Activated CD4-positive, alpha-beta memory T cell treated with anti-CD3 and anti-CD28 coated beads for 36 hours (primary cell): ENCODE measurements around the gene SHROOM1. TPM values are rescaled to one million over a fixed set of nuclear protein-coding genes. Genes with fewer than 3 reads are reported as not detected.

Source experiments
- CTCF ChIA-PET: fragments of 350-600 bp; sonication (Branson Sonifier 250); formaldehyde crosslinking; loops from one replicate; lab custom pipeline; 2021; ENCODE audit warnings: antibody characterized with exemption, inconsistent platforms; lab: Charles Lee
- POLR2A ChIA-PET: fragments of 350-600 bp; sonication (Branson Sonifier 250); formaldehyde crosslinking; loops from one replicate; lab custom pipeline; 2021; ENCODE audit warnings: antibody characterized with exemption; lab: Charles Lee
- DNase-seq: peaks from one replicate; pipeline ENCODE4 v3.0.0-alpha.2; 2020
- H3K27ac Mint-ChIP-seq: one replicate; pipeline ENCODE4 v1.8.0; 2021; ENCODE audit warnings: mixed read lengths
- H3K27me3 Mint-ChIP-seq: one replicate; pipeline ENCODE4 v1.8.0; 2021; ENCODE audit warnings: mixed read lengths
- H3K36me3 Mint-ChIP-seq: one replicate; pipeline ENCODE4 v1.8.0; 2021; ENCODE audit warnings: mixed read lengths
- H3K4me1 Mint-ChIP-seq: one replicate; pipeline ENCODE4 v1.8.0; 2021; ENCODE audit warnings: low read depth, mixed read lengths
- H3K4me3 Mint-ChIP-seq: one replicate; pipeline ENCODE4 v1.8.0; 2021; ENCODE audit warnings: mild to moderate bottlenecking, mixed read lengths
- H3K9me3 Mint-ChIP-seq: one replicate; pipeline ENCODE4 v1.8.0; 2021; ENCODE audit warnings: mixed read lengths
- intact Hi-C: fragments of 100-400 bp; cut with micrococcal nuclease; formaldehyde crosslinking; loops from one replicate; pipeline ENCODE4 v1.15.1; 2023
- total RNA-seq, 2 experiments: library from RNA; stranded (reverse); gene quantifications; one replicate each; pipeline ENCODE4 v1.2.3, GENCODE V29; 2021

SHROOM1 gene
- total RNA-seq, 2 experiments from 2014 or later: 1.2 to 1.6 TPM

GRCh38 chr5:132822650-132823480 lies 7.6 kb downstream of the SHROOM1 start:
- intact Hi-C loops: no loop called here
- CTCF ChIA-PET: interaction anchor here (0.6 to 1.1 kb wide), 2 partner anchors 128 to 296 kb away, joined by 3 read pairs; no protein-coding TSS in a partner anchor
- Mint-ChIP-seq H3K27me3 (peaks cover 38% of the 10 kb centered on the region), H3K4me3 (no peak overlapping the region), H3K9me3 (no peaks in the 10 kb centered on the region), H3K4me1 (peaks cover 10% of the 10 kb centered on the region), H3K27ac (no peak overlapping the region), H3K36me3 (no peaks in the 10 kb centered on the region)
- DNase-seq: no peak
- POLR2A ChIA-PET: no interaction called here

DNA sequence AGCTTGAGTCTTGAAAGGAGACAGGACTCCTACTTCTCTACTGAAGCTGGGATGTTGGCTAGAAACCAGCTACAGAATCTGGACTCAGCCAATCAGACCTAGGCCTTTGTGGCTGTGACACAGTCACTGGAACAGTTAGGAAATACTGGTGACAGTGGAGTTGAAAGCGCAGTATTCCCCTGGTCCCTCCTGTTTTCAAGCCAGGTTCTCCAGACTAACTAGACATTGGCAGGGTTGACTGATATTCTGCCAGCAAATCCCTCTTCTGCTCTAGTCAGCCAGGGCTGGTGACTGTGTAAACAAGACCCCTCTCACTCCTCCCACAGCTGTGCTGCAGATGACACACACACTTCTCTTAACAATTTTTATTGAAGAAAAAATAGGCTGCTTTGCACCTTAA lies 8.7 kb downstream of the SHROOM1 start:
- DNase-seq: no peak
- CTCF ChIA-PET: interaction anchor here (1.0 to 3.5 kb wide), 9 partner anchors 68 to 441 kb away, joined by 3 to 50 read pairs (median 15); partner anchors contain the start of gene CCNI2
- H3K36me3 Mint-ChIP-seq: no peaks in the 10 kb centered on the region
- H3K9me3 Mint-ChIP-seq: no peaks in the 10 kb centered on the region
- POLR2A ChIA-PET: no interaction called here
- H3K27me3 Mint-ChIP-seq: peaks cover 33% of the 10 kb centered on the region
- H3K27ac Mint-ChIP-seq: no peak overlapping the region
- peaks cover 10% of the 10 kb centered on the region for H3K4me1 Mint-ChIP-seq
- H3K4me3 Mint-ChIP-seq: no peak overlapping the region
- intact Hi-C loops: loop anchor here (2.0 kb wide), 1 partner anchor 75 kb away; the partner anchor contains the start of gene CCNI2

DNA sequence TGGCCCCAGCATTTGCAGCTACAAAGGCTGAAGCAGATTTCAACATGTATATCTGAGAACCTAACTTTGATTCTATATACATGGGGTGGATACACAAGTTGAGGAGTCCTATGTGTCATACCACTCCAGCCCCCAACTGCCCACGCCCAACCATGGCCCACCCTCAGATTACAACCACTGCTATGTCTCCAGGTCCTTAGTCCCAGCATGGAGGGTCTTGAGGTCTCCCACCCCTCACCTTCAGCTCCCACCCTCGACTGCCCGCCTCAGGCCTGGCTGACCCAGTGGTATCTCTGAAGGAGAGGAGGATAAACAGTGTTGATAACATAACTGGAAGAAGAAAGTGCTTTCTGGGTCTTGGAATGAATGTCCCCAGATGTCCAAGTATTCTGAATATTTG lies 9.1 kb downstream of the SHROOM1 start:
- CTCF ChIA-PET: interaction anchor here (0.9 to 4.8 kb wide), 19 partner anchors 12 to 440 kb away, joined by 3 to 50 read pairs (median 9); partner anchors contain the start of gene CCNI2
- H3K27ac Mint-ChIP-seq: no peak overlapping the region
- H3K9me3 Mint-ChIP-seq: no peaks in the 10 kb centered on the region
- H3K4me3 Mint-ChIP-seq: no peak overlapping the region
- peaks cover 29% of the 10 kb centered on the region for H3K27me3 Mint-ChIP-seq
- H3K4me1 Mint-ChIP-seq: peaks cover 10% of the 10 kb centered on the region
- intact Hi-C loops: loop anchor here (2.0 kb wide), 1 partner anchor 75 kb away; the partner anchor contains the start of gene CCNI2
- POLR2A ChIA-PET: no interaction called here
- DNase-seq: no peak
- H3K36me3 Mint-ChIP-seq: no peaks in the 10 kb centered on the region

GRCh38 chr5:132820162-132820754 lies 10.2 kb downstream of the SHROOM1 start:
- ChIA-PET POLR2A (interaction anchor here (1.9 kb wide), 1 partner anchor 73 kb away, joined by 6 read pairs; the partner anchor contains the start of gene CCNI2), CTCF (interaction anchor here (0.5 to 4.8 kb wide), 55 partner anchors 9 to 582 kb away, joined by 3 to 50 read pairs (median 5); partner anchors contain the start of genes CCNI2, IL13, IL5 and KIF3A)
- no peaks in the 10 kb centered on the region for H3K9me3 Mint-ChIP-seq
- intact Hi-C loops: loop anchor here (1.0 to 2.0 kb wide), 5 partner anchors 73 to 435 kb away; partner anchors contain the start of gene CCNI2
- peak; percentile 94 for DNase-seq
- peaks cover 10% of the 10 kb centered on the region for H3K4me1 Mint-ChIP-seq
- H3K4me3 Mint-ChIP-seq: no peak overlapping the region
- H3K27ac Mint-ChIP-seq: no peak overlapping the region
- peaks cover 26% of the 10 kb centered on the region for H3K27me3 Mint-ChIP-seq
- no peaks in the 10 kb centered on the region for H3K36me3 Mint-ChIP-seq

DNA sequence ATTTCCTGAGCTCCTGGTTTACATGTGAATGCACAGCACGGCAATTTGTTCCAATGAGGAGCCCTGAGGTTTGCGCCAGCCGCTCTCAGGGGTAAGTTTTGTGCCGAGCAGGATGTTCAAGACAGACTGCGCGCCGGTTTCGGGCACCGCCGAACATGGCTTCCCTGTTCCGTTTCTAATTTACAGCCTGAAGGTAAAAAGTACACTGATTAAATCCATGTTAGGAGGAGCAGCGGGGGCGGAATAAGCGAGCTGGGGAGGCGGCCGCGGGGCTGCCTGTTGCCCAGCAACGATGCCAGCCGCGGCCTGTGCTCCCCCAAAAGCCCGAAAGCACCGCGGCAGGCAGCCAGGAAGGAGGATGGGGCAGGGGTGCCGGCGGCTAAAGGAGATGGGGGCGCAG lies 11.0 kb downstream of the SHROOM1 start:
- Mint-ChIP-seq H3K27ac (no peak overlapping the region), H3K4me1 (peaks cover 12% of the 10 kb centered on the region), H3K4me3 (peak overlapping the region; percentile 20), H3K27me3 (peaks cover 23% of the 10 kb centered on the region), H3K9me3 (no peaks in the 10 kb centered on the region), H3K36me3 (peaks cover 2% of the 10 kb centered on the region)
- no peak for DNase-seq
- POLR2A ChIA-PET: interaction anchor here (1.9 kb wide), 1 partner anchor 73 kb away, joined by 6 read pairs; the partner anchor contains the start of gene CCNI2
- intact Hi-C loops: no loop called here
- CTCF ChIA-PET: interaction anchor here (0.5 to 4.8 kb wide), 49 partner anchors 9 to 581 kb away, joined by 3 to 50 read pairs (median 5); partner anchors contain the start of genes CCNI2, IL13, IL5 and KIF3A

DNA sequence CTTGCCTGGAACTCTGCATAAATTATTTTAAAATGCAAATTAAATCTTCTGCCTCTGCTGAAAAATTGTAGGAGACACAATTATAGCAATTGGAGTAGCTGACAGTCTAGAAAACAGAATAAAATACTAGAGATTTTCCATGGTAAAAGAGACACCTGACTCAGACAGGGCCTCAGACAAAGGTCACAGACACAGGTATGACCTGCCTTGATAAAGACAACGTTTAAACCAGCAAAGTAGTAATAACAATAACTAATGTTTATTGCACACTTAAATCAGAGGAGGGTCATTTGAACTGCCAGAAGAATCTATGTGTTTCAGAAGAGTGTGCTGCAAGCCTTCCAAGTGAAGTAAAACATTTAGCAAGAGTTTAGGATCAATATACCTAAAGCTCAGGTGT lies 13.4 kb downstream of the SHROOM1 start:
- Mint-ChIP-seq H3K4me1 (peaks cover 22% of the 10 kb centered on the region), H3K27ac (no peak overlapping the region), H3K36me3 (peaks cover 2% of the 10 kb centered on the region), H3K9me3 (no peaks in the 10 kb centered on the region), H3K27me3 (peaks cover 27% of the 10 kb centered on the region), H3K4me3 (no peak overlapping the region)
- intact Hi-C loops: no loop called here
- no peak for DNase-seq
- POLR2A ChIA-PET: no interaction called here
- CTCF ChIA-PET: interaction anchor here (0.8 to 4.8 kb wide), 8 partner anchors 7 to 315 kb away, joined by 3 to 44 read pairs (median 6); partner anchors contain the start of gene CCNI2

GRCh38 chr5:132816554-132816953 lies 13.9 kb downstream of the SHROOM1 start:
- Mint-ChIP-seq H3K9me3 (no peaks in the 10 kb centered on the region), H3K27me3 (peaks cover 28% of the 10 kb centered on the region), H3K27ac (no peak overlapping the region), H3K4me3 (no peak overlapping the region), H3K4me1 (peaks cover 22% of the 10 kb centered on the region), H3K36me3 (peaks cover 2% of the 10 kb centered on the region)
- intact Hi-C loops: no loop called here
- DNase-seq: no peak
- POLR2A ChIA-PET: no interaction called here
- CTCF ChIA-PET: interaction anchor here (1.6 to 4.8 kb wide), 4 partner anchors 7 to 290 kb away, joined by 7 to 44 read pairs (median 14); no protein-coding TSS in a partner anchor

DNA sequence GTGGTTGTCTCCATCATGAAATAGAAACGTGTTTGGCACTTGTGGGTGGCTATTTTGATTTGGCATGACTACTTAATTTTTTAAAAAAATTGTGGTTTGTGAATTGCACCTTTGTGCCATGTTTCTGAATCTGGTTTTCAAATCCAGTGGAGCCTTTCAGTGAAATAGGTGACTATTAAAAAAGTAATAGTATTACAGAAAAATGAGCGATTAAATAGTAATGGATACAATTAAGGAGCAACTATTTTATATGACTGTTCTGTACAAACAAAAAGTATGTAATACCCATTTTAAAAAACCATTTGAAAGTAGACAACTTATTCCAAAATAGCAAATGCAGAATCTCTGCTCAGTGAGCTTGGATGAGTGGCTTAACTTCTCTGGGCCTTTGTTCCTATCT lies 14.4 kb downstream of the SHROOM1 start:
- POLR2A ChIA-PET: no interaction called here
- H3K27me3 Mint-ChIP-seq: peaks cover 32% of the 10 kb centered on the region

GRCh38 chr5:132815454-132815853 lies 15.0 kb downstream of the SHROOM1 start:
- intact Hi-C loops: no loop called here

More for the DNA sequence above, 14.4 kb downstream of the SHROOM1 start:
- no peak overlapping the region for H3K4me3 Mint-ChIP-seq
- no peak for DNase-seq
- peaks cover 2% of the 10 kb centered on the region for H3K36me3 Mint-ChIP-seq
- H3K9me3 Mint-ChIP-seq: no peaks in the 10 kb centered on the region
- intact Hi-C loops: no loop called here
- H3K4me1 Mint-ChIP-seq: peaks cover 22% of the 10 kb centered on the region
- no peak overlapping the region for H3K27ac Mint-ChIP-seq
- CTCF ChIA-PET: interaction anchor here (1.8 to 2.4 kb wide), 2 partner anchors 62 to 289 kb away, joined by 9 to 11 read pairs; no protein-coding TSS in a partner anchor

GRCh38 chr5:132814503-132815294 lies 15.7 kb downstream of the SHROOM1 start:
- Mint-ChIP-seq H3K36me3 (peaks cover 2% of the 10 kb centered on the region), H3K27me3 (peaks cover 35% of the 10 kb centered on the region), H3K27ac (no peak overlapping the region), H3K9me3 (no peaks in the 10 kb centered on the region), H3K4me1 (peaks cover 16% of the 10 kb centered on the region), H3K4me3 (peak overlapping the region; percentile 36)
- intact Hi-C loops: no loop called here
- DNase-seq: no peak
- CTCF ChIA-PET: interaction anchor here (0.6 to 2.4 kb wide), 7 partner anchors 9 to 380 kb away, joined by 3 to 11 read pairs (median 4); no protein-coding TSS in a partner anchor
- POLR2A ChIA-PET: no interaction called here

More at GRCh38 chr5:132815454-132815853, 15.0 kb downstream of the SHROOM1 start:
- Mint-ChIP-seq H3K4me1 (peaks cover 22% of the 10 kb centered on the region), H3K27me3 (peaks cover 37% of the 10 kb centered on the region), H3K9me3 (no peaks in the 10 kb centered on the region), H3K36me3 (peaks cover 2% of the 10 kb centered on the region), H3K4me3 (peak overlapping the region; percentile 36), H3K27ac (no peak overlapping the region)
- POLR2A ChIA-PET: no interaction called here
- DNase-seq: no peak
- CTCF ChIA-PET: interaction anchor here (0.6 to 2.4 kb wide), 5 partner anchors 8 to 289 kb away, joined by 3 to 11 read pairs (median 4); no protein-coding TSS in a partner anchor
